GM12878 (cell line): Measurements from ENCODE around the gene F13A1.

Source experiments
- ATF7 ChIP-seq: fragments of 450-650 bp; IDR thresholded peaks from 2 replicates; pipeline ENCODE4 v1.6.1; 2016; ENCODE audit warnings: low read depth, mild to moderate bottlenecking
- BCL11A ChIP-seq: IDR thresholded peaks from 2 replicates; pipeline ENCODE4 v1.6.1; 2011; ENCODE audit warnings: low read depth, low read length
- EP300 ChIP-seq, 2 experiments: fragments of 150-350 bp in 1 of 2; IDR thresholded peaks; 2 replicates each; pipeline ENCODE4 v1.6.1; 2011 to 2012; ENCODE audit warnings: low read depth in 2 of 2, low read length in 2 of 2, borderline replicate concordance in 1 of 2, improper control_type of control experiment in 1 of 2, inconsistent platforms in 1 of 2; ENCODE audit not compliant: control insufficient read depth in 1 of 2
- RBBP5 ChIP-seq: fragments of 200-600 bp; sonication (generic); conservative IDR thresholded peaks from 2 replicates; pipeline ENCODE4 v1.6.1; 2016

DNA sequence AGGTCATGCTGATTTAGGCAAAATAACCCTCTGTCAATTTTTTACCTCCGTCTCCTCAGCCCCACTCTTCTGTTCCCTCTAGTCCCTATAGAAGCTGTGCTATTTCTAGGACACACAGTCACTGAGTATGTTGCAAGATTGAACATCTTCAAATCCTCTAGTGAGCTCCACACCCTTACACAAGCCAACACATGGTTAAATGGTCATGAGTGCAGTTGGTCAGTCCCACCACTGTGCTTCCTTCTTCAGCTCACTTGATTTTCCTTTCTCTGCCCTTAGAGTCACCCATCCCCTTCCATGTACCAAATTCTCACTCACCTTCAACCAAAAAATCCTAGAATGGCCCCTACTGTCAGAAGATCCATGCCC, 48.2 kb upstream of the F13A1 start:
- TF ChIP-seq RBBP5 (no peak), ATF7 (no peak), BCL11A (no peak), EP300 (IDR thresholded peaks at IDR 0.05; ENCODE audit: borderline replicate concordance in 1 of 2, control insufficient read depth in 1 of 2, low read depth in 2 of 2, low read length in 2 of 2) (no peak)
